ENCODE data around the gene ZNF146. TPM values are rescaled to one million over a fixed set of nuclear protein-coding genes. Genes with fewer than 3 reads are reported as not detected.

The ZNF146 gene
- total and polyA plus RNA-seq, 2 of the 8 experiments (the other 6 are each of a cell fraction or from before 2014, with no cell fraction given): 27.0 to 161 TPM

GRCh38 chr19:36256064-36256463, 41.2 kb downstream of the ZNF146 start:
- ChIA-PET CTCF (ENCODE audit: partially characterized antibody) (interaction anchor here (1.0 kb wide), 1 partner anchor 12 kb away, joined by 3 read pairs; no protein-coding TSS in a partner anchor), POLR2A (ENCODE audit: partially characterized antibody) (interaction anchor here (0.6 kb wide), 1 partner anchor 38 kb away, joined by 3 read pairs; no protein-coding TSS in a partner anchor)
- Histone ChIP-seq H3K56ac (replicated peaks; ENCODE audit: insufficient read length, low read depth, low read length) (no peak overlapping the region), H3K9ac (replicated peaks in 1 of 4; ENCODE audit: extremely low read depth in 1 of 4, low read depth in 3 of 4, low read length in 3 of 4) (no peak overlapping the region), H2BK12ac (ENCODE audit: low read depth, low read length) (no peak overlapping the region), H3K79me2 (ENCODE audit: control insufficient read depth in 1 of 2, insufficient read depth in 2 of 2, low read length in 2 of 2) (no peaks in the 10 kb centered on the region), H3K4ac (replicated peaks; ENCODE audit: insufficient read length, low read depth, low read length) (no peak overlapping the region), H4K5ac (ENCODE audit: insufficient read length, low read depth, low read length) (no peak overlapping the region), H2BK15ac (ENCODE audit: low read length) (no peak overlapping the region), H4K20me1 (replicated peaks in 1 of 2; ENCODE audit: control insufficient read depth in 1 of 2, insufficient read depth in 2 of 2, low read length in 2 of 2) (no peaks in the 10 kb centered on the region), H3K36me3 (ENCODE audit: control insufficient read depth in 2 of 4, insufficient read depth in 4 of 4, low read length in 3 of 4) (peaks cover 0 to 2% (median 0%) of the 10 kb centered on the region in 4 experiments; a peak in 1 of 8 replicates), H2AFZ (ENCODE audit: low read length) (no peak overlapping the region), H2BK5ac (ENCODE audit: low read depth, low read length) (no peak overlapping the region), H2BK20ac (ENCODE audit: low read length) (no peak overlapping the region), H3K27ac (ENCODE audit: low read depth, low read length) (no peak overlapping the region), H2AK5ac (ENCODE audit: low read depth, low read length) (no peak overlapping the region), H4K8ac (ENCODE audit: extremely low read depth, insufficient read depth, low read length) (no peak overlapping the region), H3K27me3 (replicated peaks in 1 of 4; ENCODE audit: control insufficient read depth in 3 of 4, extremely low read depth in 1 of 4, insufficient read depth in 3 of 4, low read length in 3 of 4) (no peaks in the 10 kb centered on the region), H3K4me2 (ENCODE audit: insufficient read depth in 1 of 2, low read depth in 2 of 2, low read length in 2 of 2) (no peak overlapping the region), H4K91ac (replicated peaks; ENCODE audit: insufficient read length, low read length) (no peak overlapping the region), H2BK120ac (replicated peaks; ENCODE audit: low read depth, low read length) (no peak overlapping the region), H3K9me3 (ENCODE audit: insufficient read depth in 2 of 2, low read depth in 1 of 2, low read length in 1 of 2) (peaks cover 6 to 49% of the 10 kb centered on the region in 2 experiments), H3K4me1 (replicated peaks in 1 of 4; ENCODE audit: control insufficient read depth in 3 of 4, insufficient read depth in 4 of 4, low read length in 3 of 4) (no peaks in the 10 kb centered on the region; a peak in 1 of 7 replicates), H3K4me3 (ENCODE audit: extremely low read depth in 1 of 4, insufficient read depth in 2 of 4, low read depth in 3 of 4, low read length in 4 of 4) (no peak overlapping the region), H3K23me2 (ENCODE audit: low read depth, low read length) (no peaks in the 10 kb centered on the region), H3K14ac (ENCODE audit: insufficient read length) (no peak overlapping the region), H3K23ac (ENCODE audit: insufficient read length) (no peak overlapping the region), H3K18ac (ENCODE audit: extremely low read depth, low read length) (no peak overlapping the region), H3K79me1 (ENCODE audit: low read depth, low read length) (no peaks in the 10 kb centered on the region)
- DNase-seq (ENCODE audit: low read depth in 1 of 2, low spot score in 2 of 2) (no peak), FAIRE-seq (no peak)
- 95% methylated on average over 15 of the region's 15 CpGs; no CpG with 5 or more reads in 1 of the 2 experiments for WGBS, 2 experiments (ENCODE audit: extremely low coverage in 1 of 2, insufficient coverage in 1 of 2, insufficient read length in 1 of 2, insufficient replicate concordance in 2 of 2, low coverage in 1 of 2, low lambda C conversion rate in 2 of 2, missing lambda C conversion rate in 1 of 2)
- no peak for TF ChIP-seq MAFK (IDR thresholded peaks at IDR 0.05; ENCODE audit: low read depth, low read length)
- TF ChIP-seq EP300 (IDR thresholded peaks at IDR 0.05; ENCODE audit: borderline replicate concordance in 1 of 2, low read depth in 2 of 2, low read length in 2 of 2): no peak
- no peak for TF ChIP-seq POLR2AphosphoS5 (IDR thresholded peaks at IDR 0.05; ENCODE audit: low read depth, low read length)
- TF ChIP-seq RNF2 (IDR thresholded peaks at IDR 0.05; ENCODE audit: borderline replicate concordance, low read depth, low read length, missing control alignments, poor library complexity, severe bottlenecking): no peak
- no peak for TF ChIP-seq EZH2 (IDR thresholded peaks at IDR 0.05; ENCODE audit: low read depth, low read length, severe bottlenecking)
- no peak for TF ChIP-seq POLR2A (IDR thresholded peaks at IDR 0.05; ENCODE audit: control extremely low read depth in 1 of 2, low read depth in 2 of 2, low read length in 2 of 2)
- TF ChIP-seq RBBP5 (IDR thresholded peaks at IDR 0.05; ENCODE audit: borderline replicate concordance, low read depth, low read length): no peak
- no peak for TF ChIP-seq NANOG (IDR thresholded peaks at IDR 0.05; ENCODE audit: insufficient read depth, low read depth, low read length, poor library complexity, severe bottlenecking)
- no peak for TF ChIP-seq PHF8 (conservative IDR thresholded peaks at IDR 0.05; ENCODE audit: low read depth, low read length)
- TF ChIP-seq TEAD4 (IDR thresholded peaks at IDR 0.05; ENCODE audit: low read depth, low read length): no peak
- no peak for TF ChIP-seq RFX5 (IDR thresholded peaks at IDR 0.05; ENCODE audit: borderline replicate concordance, low read depth, low read length)
- TF ChIP-seq HDAC6 (IDR thresholded peaks at IDR 0.05; ENCODE audit: low read depth, low read length): no peak
- TF ChIP-seq TAF7 (optimal IDR thresholded peaks at IDR 0.05; ENCODE audit: borderline replicate concordance, low read depth, low read length): no peak
- no peak for TF ChIP-seq TAF1 (IDR thresholded peaks at IDR 0.05; ENCODE audit: low read depth, low read length)
